ENCODE measurements around the gene TTC14. TPM values are rescaled to one million over a fixed set of nuclear protein-coding genes. Genes with fewer than 3 reads are reported as not detected.

The TTC14 gene
- total RNA-seq (2016; rRNA removed; fragmentation: Illumina TruSeq; extraction: Trizol) (26.3 and 35.9 TPM in 2 replicates), polyA plus RNA-seq (2011; rRNA removed) (18.8 and 28.1 TPM in 2 replicates), polyA minus RNA-seq (2011; rRNA and poly(A)+ RNA removed; ENCODE audit: low replicate concordance) (33.6 and 39.7 TPM in 2 replicates), Bru-seq, nascent RNA (percentile 93 among the genes with signal in this experiment), BruChase-seq, experiment 1, labeled RNA remaining after a 6-hour chase (percentile 95 among the genes with signal in this experiment), BruChase-seq, experiment 2, labeled RNA remaining after a 2-hour chase (percentile 96 among the genes with signal in this experiment)
- 2.7 and 3.8 TPM in 2 replicates for total RNA-seq (2016; cell fraction: cytosol; rRNA removed; fragmentation: Illumina TruSeq; extraction: Trizol; ENCODE audit: low read depth)
- total RNA-seq (2016; cell fraction: insoluble cytoplasmic fraction; rRNA removed; fragmentation: Illumina TruSeq; extraction: Trizol) = 23.5 and 37.8 TPM in 2 replicates
- total RNA-seq (2016; cell fraction: membrane; rRNA removed; fragmentation: Illumina TruSeq; extraction: Trizol) = 7.2 and 8.9 TPM in 2 replicates
- 64.5 and 65.2 TPM in 2 replicates for total RNA-seq (2016; cell fraction: nucleus; rRNA removed; fragmentation: Illumina TruSeq; extraction: Trizol)
- 13.6 and 19.3 TPM in 2 replicates for polyA plus RNA-seq (2011; cell fraction: cytosol; rRNA removed)
- 23.7 and 24.7 TPM in 2 replicates for polyA plus RNA-seq (2011; cell fraction: nucleus; rRNA removed)
- 21.5 and 23.5 TPM in 2 replicates for polyA plus RNA-seq (2012)
- 1.6 and 2.8 TPM in 2 replicates for polyA plus RNA-seq (2016; cell fraction: cytosol; fragmentation: Illumina TruSeq; extraction: Trizol; ENCODE audit: low read depth)
- polyA plus RNA-seq (2016; cell fraction: insoluble cytoplasmic fraction; fragmentation: Illumina TruSeq; extraction: Trizol; ENCODE audit: low read depth) = 16.4 and 17.9 TPM in 2 replicates
- polyA plus RNA-seq (2016; cell fraction: membrane; fragmentation: Illumina TruSeq; extraction: Trizol; ENCODE audit: low read depth) = 3.4 and 4.4 TPM in 2 replicates
- polyA plus RNA-seq (2016; cell fraction: nucleus; fragmentation: Illumina TruSeq; extraction: Trizol; ENCODE audit: insufficient read depth, low read depth) = 48.3 and 52.7 TPM in 2 replicates
- 17.1 and 30.7 TPM in 2 replicates for polyA minus RNA-seq (2011; cell fraction: cytosol; rRNA and poly(A)+ RNA removed)
- 115 and 117 TPM in 2 replicates for polyA minus RNA-seq (2011; cell fraction: nucleus; rRNA and poly(A)+ RNA removed)
- long read RNA-seq, experiment 1, full-length matches to known transcripts = 22 of 57 reads
- long read RNA-seq, experiment 1, partial matches to known transcripts = 26 of 57 reads
- long read RNA-seq, experiment 1, other reads (novel, unspliced or antisense) = 9 of 57 reads
- long read RNA-seq, experiment 2, transcript TTC14-201 (12 exons, 2,881 nt) = major isoform, 11 of 31 reads
- long read RNA-seq, experiment 2, partial matches to known transcripts = 2 of 31 reads
- long read RNA-seq, experiment 2, other reads (novel, unspliced or antisense) = 17 of 31 reads

- no peaks in the 10 kb centered on the region for H3K9me3 ChIP-seq (ENCODE audit: low read length)
- H4K20me1 ChIP-seq (ENCODE audit: insufficient read depth, low read length) = no peaks in the 10 kb centered on the region
- peak within 1 kb of the TSS; percentile 84 to 100 (median 89) for H3K4me3 ChIP-seq (replicated peaks in 1 of 3; ENCODE audit: insufficient read depth in 1 of 3, low read depth in 2 of 3, low read length in 3 of 3)
- H3K27ac ChIP-seq (ENCODE audit: extremely low read length, insufficient read depth, low read length) = peak within 1 kb of the TSS; percentile 88
- ChIA-PET CTCF (ENCODE audit: low intra/inter-chr PET ratio, low total read pairs) (no interaction called here), POLR2A (interaction anchor here (0.8 to 1.8 kb wide), 9 partner anchors 10 to 1039 kb away, joined by 3 to 12 read pairs (median 6); partner anchors contain the start of genes ACTL6A, CCDC39, DNAJC19 and FXR1)
- peak within 1 kb of the TSS; percentile 85 for H3K9ac ChIP-seq (ENCODE audit: insufficient read depth, low read depth, low read length)
- peaks cover 14% of the 10 kb centered on the region for H3K79me2 ChIP-seq (ENCODE audit: insufficient read depth, low read length)
- H3K4me2 ChIP-seq (ENCODE audit: low read depth, low read length) = peak within 1 kb of the TSS; percentile 91
- TSS peak; percentile 96 for BruUV-seq (replicated peaks)
- in situ Hi-C loops (cut with HindIII; ENCODE audit: extremely low pct_ligation_motif_present, low pct_unique_long_range_greater_than_20kb) (loop anchor here (25.0 kb wide), 1 partner anchor 385 kb away; the partner anchor contains the start of gene DNAJC19), intact Hi-C loops (cut with micrococcal nuclease; ENCODE audit: unreplicated experiment) (loop anchor here (1.0 to 10.0 kb wide), 2 partner anchors 310 to 383 kb away; partner anchors contain the start of genes DNAJC19 and FXR1)
- no peaks in the 10 kb centered on the region; a peak in 1 of 5 replicates for H3K27me3 ChIP-seq (ENCODE audit: control insufficient read depth in 1 of 2, insufficient read depth in 2 of 2, low read length in 2 of 2)
- H2AFZ ChIP-seq (ENCODE audit: low read length) = peak within 1 kb of the TSS; percentile 99
- H3K36me3 ChIP-seq (replicated peaks in 1 of 2; ENCODE audit: control insufficient read depth in 1 of 2, insufficient read depth in 2 of 2, low read length in 2 of 2) = peaks cover 2 to 21% of the 10 kb centered on the region in 2 experiments; a peak in 4 of 5 replicates
- DNase-seq (ENCODE audit: low spot score) (peak; percentile 93), ATAC-seq (peak; percentile 99), FAIRE-seq (peak; percentile 40)
- 7% methylated on average over 29 of the region's 70 CpGs for WGBS (ENCODE audit: low lambda C conversion rate)
- H3K4me1 ChIP-seq (ENCODE audit: insufficient read depth, low read length) = peaks cover 18% of the 10 kb centered on the region
- no peak for TF ChIP-seq ZNF10 (CRISPR knock-in tag; IDR thresholded peaks at IDR 0.05; ENCODE audit: borderline replicate concordance, low read depth)
- peak; percentile 67; the same call in 1 of the 2 replicates for TF ChIP-seq HCFC1 (IDR thresholded peaks at IDR 0.05; ENCODE audit: low read depth, low read length)
- peak; percentile 54; the same call in 1 of the 2 replicates for TF ChIP-seq ATF7-NPFF (CRISPR knock-in tag; IDR thresholded peaks at IDR 0.05; ENCODE audit: low read depth)
- peak; percentile 18; the same call in 1 of the 2 replicates for TF ChIP-seq ZNF362 (CRISPR knock-in tag; IDR thresholded peaks at IDR 0.05; ENCODE audit: borderline replicate concordance)
- TF ChIP-seq GMEB1 (CRISPR knock-in tag; IDR thresholded peaks at IDR 0.05; ENCODE audit: borderline replicate concordance) = peak; percentile 94
- no peak for TF ChIP-seq ZNF496 (CRISPR knock-in tag; IDR thresholded peaks at IDR 0.05; ENCODE audit: insufficient replicate concordance)
- no peak for TF ChIP-seq ELK4 (CRISPR knock-in tag; IDR thresholded peaks at IDR 0.05; ENCODE audit: borderline replicate concordance)
- peak; percentile 6; the same call in 1 of the 2 replicates for TF ChIP-seq ZNF598 (CRISPR knock-in tag; IDR thresholded peaks at IDR 0.05; ENCODE audit: borderline replicate concordance)
These were observed at the start of gene TTC14 for GRCh38 chr3:180601688-180602666. TSS of gene TTC14 (plus strand) at chr3:180602163. CDS start at chr3:180602262, 99 bp downstream.

Data from HepG2 (cell line).